ENCODE measurements around the gene CCL27. TPM values are rescaled to one million over a fixed set of nuclear protein-coding genes. Genes with fewer than 3 reads are reported as not detected.

CCL27 gene
- total RNA-seq, 1 donor, result 0.36 TPM

- no peak overlapping the region for H3K4me3 ChIP-seq (ENCODE audit: insufficient read depth, low read length)
- no peak for DNase-seq (ENCODE audit: insufficient read length, low spot score, missing footprints)
- no peaks in the 10 kb centered on the region for H3K79me2 ChIP-seq (ENCODE audit: insufficient read depth, low read length)
- H3K27ac ChIP-seq (ENCODE audit: low read depth, low read length), result no peak overlapping the region
- H3K36me3 ChIP-seq (ENCODE audit: insufficient read depth, low read length), result peaks cover 4% of the 10 kb centered on the region
- no peak for TF ChIP-seq CTCF (IDR thresholded peaks at IDR 0.05; ENCODE audit: extremely low read depth, low read depth, low read length)
- no peaks in the 10 kb centered on the region for H3K27me3 ChIP-seq (ENCODE audit: insufficient read depth, low read length)
- H3K4me2 ChIP-seq (ENCODE audit: insufficient read depth, low read length), result no peak overlapping the region
- peaks cover 10% of the 10 kb centered on the region for H4K20me1 ChIP-seq (ENCODE audit: insufficient read depth, low read length)
- peaks cover 5% of the 10 kb centered on the region for H3K4me1 ChIP-seq (ENCODE audit: insufficient read depth, low read length)
- no peaks in the 10 kb centered on the region for H3K9me3 ChIP-seq (ENCODE audit: low read depth, low read length)
- no peak overlapping the region for H2AFZ ChIP-seq (ENCODE audit: low read length)
Measured at GRCh38 chr9:34685591-34685990, 23.1 kb upstream of the CCL27 start.

GRCh38 chr9:34684816-34685215 lies 22.4 kb upstream of the CCL27 start:
- Histone ChIP-seq H3K36me3 (ENCODE audit: insufficient read depth, low read length) (peaks cover 4% of the 10 kb centered on the region), H3K9me3 (ENCODE audit: low read depth, low read length) (no peaks in the 10 kb centered on the region), H2AFZ (ENCODE audit: low read length) (no peak overlapping the region), H3K27me3 (ENCODE audit: insufficient read depth, low read length) (no peaks in the 10 kb centered on the region), H3K27ac (ENCODE audit: low read depth, low read length) (no peak overlapping the region), H4K20me1 (ENCODE audit: insufficient read depth, low read length) (peaks cover 8% of the 10 kb centered on the region), H3K4me1 (ENCODE audit: insufficient read depth, low read length) (peaks cover 5% of the 10 kb centered on the region), H3K4me2 (ENCODE audit: insufficient read depth, low read length) (no peak overlapping the region), H3K4me3 (ENCODE audit: insufficient read depth, low read length) (no peak overlapping the region), H3K79me2 (ENCODE audit: insufficient read depth, low read length) (no peaks in the 10 kb centered on the region)
- no peak for DNase-seq (ENCODE audit: insufficient read length, low spot score, missing footprints)
- no peak for TF ChIP-seq CTCF (IDR thresholded peaks at IDR 0.05; ENCODE audit: extremely low read depth, low read depth, low read length)

GRCh38 chr9:34684145-34684544 lies 21.7 kb upstream of the CCL27 start:
- no peaks in the 10 kb centered on the region for H3K79me2 ChIP-seq (ENCODE audit: insufficient read depth, low read length)
- H3K9me3 ChIP-seq (ENCODE audit: low read depth, low read length), result no peaks in the 10 kb centered on the region
- no peak overlapping the region for H3K4me3 ChIP-seq (ENCODE audit: insufficient read depth, low read length)
- H4K20me1 ChIP-seq (ENCODE audit: insufficient read depth, low read length), result peaks cover 8% of the 10 kb centered on the region
- no peak overlapping the region for H2AFZ ChIP-seq (ENCODE audit: low read length)
- peaks cover 4% of the 10 kb centered on the region for H3K36me3 ChIP-seq (ENCODE audit: insufficient read depth, low read length)
- TF ChIP-seq CTCF (IDR thresholded peaks at IDR 0.05; ENCODE audit: extremely low read depth, low read depth, low read length), result no peak
- H3K4me1 ChIP-seq (ENCODE audit: insufficient read depth, low read length), result peaks cover 5% of the 10 kb centered on the region
- DNase-seq (ENCODE audit: insufficient read length, low spot score, missing footprints), result peak; percentile 80
- H3K27me3 ChIP-seq (ENCODE audit: insufficient read depth, low read length), result no peaks in the 10 kb centered on the region
- no peak overlapping the region for H3K27ac ChIP-seq (ENCODE audit: low read depth, low read length)
- H3K4me2 ChIP-seq (ENCODE audit: insufficient read depth, low read length), result no peak overlapping the region

GRCh38 chr9:34675869-34676268 lies 13.4 kb upstream of the CCL27 start:
- peak; percentile 78 for DNase-seq (ENCODE audit: insufficient read length, low spot score, missing footprints)
- no peak for TF ChIP-seq CTCF (IDR thresholded peaks at IDR 0.05; ENCODE audit: extremely low read depth, low read depth, low read length)

More at GRCh38 chr9:34675869-34676268, 13.4 kb upstream of the CCL27 start:
- Histone ChIP-seq H2AFZ (ENCODE audit: low read length) (no peak overlapping the region), H3K9me3 (ENCODE audit: low read depth, low read length) (no peaks in the 10 kb centered on the region), H3K79me2 (ENCODE audit: insufficient read depth, low read length) (no peaks in the 10 kb centered on the region), H3K27ac (ENCODE audit: low read depth, low read length) (no peak overlapping the region), H4K20me1 (ENCODE audit: insufficient read depth, low read length) (no peaks in the 10 kb centered on the region), H3K4me3 (ENCODE audit: insufficient read depth, low read length) (no peak overlapping the region), H3K27me3 (ENCODE audit: insufficient read depth, low read length) (no peaks in the 10 kb centered on the region), H3K4me2 (ENCODE audit: insufficient read depth, low read length) (no peak overlapping the region), H3K36me3 (ENCODE audit: insufficient read depth, low read length) (peaks cover 1% of the 10 kb centered on the region), H3K4me1 (ENCODE audit: insufficient read depth, low read length) (no peaks in the 10 kb centered on the region)
